Epidermal melanocyte (primary cell): ENCODE results near the gene TCTN2.

Source experiments
- DNase-seq: peaks from one replicate; pipeline ENCODE4 v3.0.0; 2011; ENCODE audit warnings: low spot score; ENCODE audit not compliant: insufficient read length

TCTN2 gene

DNA sequence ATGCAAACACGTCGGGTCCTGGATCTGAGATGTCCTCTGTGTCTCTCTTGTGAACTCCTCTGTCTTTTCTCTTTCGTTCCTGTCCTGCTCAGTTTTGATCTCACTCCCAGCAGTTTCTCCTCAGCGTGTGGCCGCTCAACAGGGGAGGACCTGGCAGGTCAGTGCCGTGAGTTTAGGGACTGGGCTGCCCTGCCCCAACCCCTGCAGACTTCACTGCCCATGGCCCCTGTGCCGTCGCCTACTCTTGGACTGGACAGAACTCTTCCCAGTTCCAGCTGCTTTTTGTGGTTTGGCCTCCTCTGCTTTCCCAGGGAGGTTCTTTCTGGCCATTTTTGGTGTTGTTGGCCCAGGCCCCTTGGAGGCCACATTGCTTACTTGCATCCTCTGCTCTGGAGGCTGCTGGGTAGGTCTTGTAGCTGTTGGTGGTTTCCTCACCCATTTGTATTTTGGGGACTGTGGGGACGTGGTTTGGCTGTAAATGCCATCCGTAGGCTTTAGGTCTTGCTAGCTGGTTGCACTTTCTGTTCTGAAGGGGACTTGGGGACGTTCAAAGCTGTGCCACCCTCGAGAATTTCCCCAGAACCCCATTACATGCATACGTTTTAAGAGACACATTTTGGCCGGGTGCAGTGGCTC lies 71.1 kb downstream of the TCTN2 start:
- DNase-seq: no peak

DNA sequence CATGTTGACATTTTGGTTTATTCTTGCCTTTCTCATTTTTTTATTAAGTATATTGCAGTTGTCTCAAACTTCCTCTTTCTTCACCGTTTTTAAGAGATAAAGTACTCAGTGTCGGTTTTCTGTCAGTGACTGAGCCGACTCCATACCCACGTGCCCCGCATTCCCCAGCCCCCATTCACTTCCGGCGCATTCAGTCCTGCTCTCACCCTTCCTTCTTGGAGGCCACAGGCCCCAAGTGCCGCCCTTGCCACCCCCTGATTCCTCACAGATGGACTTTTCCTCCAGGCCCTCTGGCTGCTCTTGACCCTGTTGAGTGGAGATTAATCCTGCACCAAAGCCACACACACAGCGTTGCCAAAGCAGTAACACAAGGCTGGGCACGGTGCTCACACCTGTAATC lies 72.1 kb downstream of the TCTN2 start:
- no peak for DNase-seq

- DNase-seq: no peak
These were observed 73.9 kb downstream of the TCTN2 start for GRCh38 chr12:123744836-123745235.

DNA sequence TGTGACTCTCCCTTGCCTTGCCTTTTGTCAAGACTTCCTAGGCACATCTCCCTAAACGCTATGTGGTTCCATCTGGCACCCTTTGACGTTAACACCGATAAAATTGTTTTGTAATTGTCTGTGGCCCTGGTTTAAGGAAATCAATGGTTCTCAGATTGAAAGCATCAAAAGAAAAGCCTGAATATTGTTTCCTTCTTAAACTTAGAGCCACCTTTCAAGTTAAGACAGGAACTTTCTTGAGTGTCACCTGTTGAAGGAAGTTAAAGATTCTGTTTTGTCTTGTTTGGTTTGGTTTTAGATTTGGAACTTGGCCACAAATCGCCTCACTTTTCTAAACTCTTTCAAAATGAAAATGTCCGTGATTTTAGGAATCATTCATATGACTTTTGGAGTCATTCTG lies 76.4 kb downstream of the TCTN2 start:
- DNase-seq: no peak

- no peak for DNase-seq
These were observed 77.2 kb downstream of the TCTN2 start for GRCh38 chr12:123748161-123748560.

- no peak for DNase-seq
These were observed 77.7 kb downstream of the TCTN2 start for GRCh38 chr12:123748661-123749060.

- DNase-seq: no peak
These were observed 78.4 kb downstream of the TCTN2 start for GRCh38 chr12:123749355-123749754.

- no peak for DNase-seq
These were observed 79.3 kb downstream of the TCTN2 start for GRCh38 chr12:123750159-123750656.

- DNase-seq: no peak
These were observed 81.1 kb downstream of the TCTN2 start for GRCh38 chr12:123752046-123752445.

DNA sequence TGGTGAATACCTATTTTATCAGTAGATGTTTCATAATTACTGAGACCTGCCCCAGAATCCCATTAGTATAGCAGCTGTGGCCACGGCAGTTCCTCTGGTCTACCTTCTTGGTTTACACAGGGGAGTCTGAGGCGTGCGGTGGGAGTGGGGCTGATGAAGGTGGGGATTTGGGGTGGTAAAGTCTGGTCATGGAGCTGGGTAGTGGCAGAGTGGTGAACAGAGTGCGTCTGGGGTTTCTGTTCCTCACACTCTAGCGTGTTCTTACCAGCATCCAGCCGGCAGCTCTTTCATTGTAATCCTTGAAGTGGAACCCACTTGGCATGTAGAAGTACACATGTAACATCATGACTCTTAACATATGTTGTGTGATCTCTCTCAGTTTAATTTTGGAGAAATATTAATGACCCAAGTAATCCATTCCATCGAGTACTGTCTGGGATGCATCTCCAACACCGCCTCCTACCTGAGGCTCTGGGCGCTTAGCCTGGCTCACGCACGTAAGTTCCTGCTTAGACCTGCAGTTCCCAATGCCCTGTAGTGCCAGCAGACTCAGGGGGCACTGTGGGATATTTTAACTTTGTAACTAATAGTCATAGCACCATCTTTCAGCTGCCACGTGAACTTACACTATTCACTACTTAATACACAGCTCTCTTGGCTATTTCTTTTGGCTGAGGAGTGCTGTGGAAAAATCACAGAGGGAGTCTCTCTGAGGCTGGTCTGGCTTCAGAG lies 83.3 kb downstream of the TCTN2 start:
- no peak for DNase-seq

DNA sequence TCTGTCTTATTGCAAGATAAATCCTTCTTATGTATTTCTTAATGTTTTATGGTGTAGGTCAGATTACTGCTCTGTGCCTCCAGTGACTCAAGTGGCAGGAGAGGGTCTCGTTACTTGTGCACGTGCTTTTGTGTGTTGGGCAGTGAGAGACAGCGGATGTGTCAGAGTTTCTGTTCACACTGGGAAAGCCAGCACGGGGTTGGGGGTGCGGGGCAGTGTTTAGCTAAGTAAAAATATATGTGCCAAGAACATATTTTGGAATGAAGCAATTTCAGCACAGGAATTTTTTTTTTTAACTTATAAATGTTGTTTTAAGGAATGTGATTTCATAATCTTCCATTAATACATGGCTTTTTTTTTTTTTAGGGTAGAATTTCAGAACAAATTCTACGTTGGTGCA lies 86.6 kb downstream of the TCTN2 start:
- DNase-seq: no peak
